WTC11 (cell line): Measurements from ENCODE around the gene SCN8A. TPM values are rescaled to one million over a fixed set of nuclear protein-coding genes. Genes with fewer than 3 reads are reported as not detected.

ENCODE experiments used
- ATAC-seq: fragments of 200-7000 bp; cut with Tn5 transposase; 2 replicates; pipeline ENCODE4 v1.10.0; 2021; ENCODE audit warnings: mild to moderate bottlenecking, moderate library complexity
- CTCF ChIA-PET: fragments of 300-600 bp; sonication (Branson Sonifier 250); formaldehyde crosslinking; loops from one replicate; lab custom pipeline; 2021; ENCODE audit warnings: antibody characterized with exemption; lab: Charles Lee
- POLR2A ChIA-PET: fragments of 350-600 bp; sonication (Branson Sonifier 250); formaldehyde crosslinking; loops from one replicate; lab custom pipeline; 2021; ENCODE audit warnings: antibody characterized with exemption; lab: Charles Lee
- DNase-seq: peaks from one replicate; pipeline ENCODE4 v3.0.0; 2021; ENCODE audit warnings: low spot score
- H3K27ac Mint-ChIP-seq: 2 replicates; pipeline ENCODE4 v1.8.0; 2021; ENCODE audit warnings: mixed read lengths
- H3K27me3 Mint-ChIP-seq: 2 replicates; pipeline ENCODE4 v1.8.0; 2021; ENCODE audit warnings: low read depth, mild to moderate bottlenecking, moderate library complexity, mixed read lengths
- H3K36me3 Mint-ChIP-seq: 2 replicates; pipeline ENCODE4 v1.8.0; 2021; ENCODE audit warnings: mixed read lengths
- H3K4me1 Mint-ChIP-seq: 2 replicates; pipeline ENCODE4 v1.8.0; 2022; ENCODE audit warnings: mixed read lengths
- H3K4me3 Mint-ChIP-seq: 2 replicates; pipeline ENCODE4 v1.8.0; 2021; ENCODE audit warnings: mild to moderate bottlenecking, moderate library complexity, mixed read lengths
- H3K9me3 Mint-ChIP-seq: 2 replicates; pipeline ENCODE4 v1.8.0; 2021; ENCODE audit warnings: mixed read lengths
- AFF4 ChIP-seq: sonication (generic); formaldehyde crosslinking; IDR thresholded peaks from 2 replicates; pipeline ENCODE4 v1.8.1; 2023; ENCODE audit warnings: mild to moderate bottlenecking, missing genetic modification reagents, borderline replicate concordance
- CBFB ChIP-seq: sonication (generic); formaldehyde crosslinking; IDR thresholded peaks from 2 replicates; pipeline ENCODE4 v1.8.1; 2022; ENCODE audit warnings: mild to moderate bottlenecking, low read depth, missing genetic modification reagents
- FOXP4 ChIP-seq: sonication (generic); formaldehyde crosslinking; IDR thresholded peaks from 2 replicates; pipeline ENCODE4 v1.8.0; 2022; ENCODE audit warnings: mild to moderate bottlenecking, missing genetic modification reagents
- JAZF1 ChIP-seq: fragments of 250-450 bp; sonication (Bioruptor Pico); IDR thresholded peaks from 2 replicates; pipeline ENCODE4 v1.9.0; 2021; ENCODE audit warnings: moderate library complexity, mild to moderate bottlenecking, inconsistent platforms
- JUN ChIP-seq: sonication (generic); formaldehyde crosslinking; IDR thresholded peaks from 2 replicates; pipeline ENCODE4 v1.8.0; 2023; ENCODE audit warnings: mild to moderate bottlenecking, missing genetic modification reagents
- MLX ChIP-seq: sonication (generic); formaldehyde crosslinking; IDR thresholded peaks from 2 replicates; pipeline ENCODE4 v1.8.1; 2023; ENCODE audit warnings: mild to moderate bottlenecking, missing genetic modification reagents, moderate library complexity
- NFATC4 ChIP-seq: fragments of 250-450 bp; sonication (Bioruptor Pico); IDR thresholded peaks from 2 replicates; pipeline ENCODE4 v1.9.0; 2021; ENCODE audit warnings: mild to moderate bottlenecking
- NR3C1 ChIP-seq: sonication (generic); formaldehyde crosslinking; conservative IDR thresholded peaks from 2 replicates; pipeline ENCODE4 v1.8.1; 2023; ENCODE audit warnings: low read depth, mild to moderate bottlenecking, missing genetic modification reagents
- PRDM15 ChIP-seq: sonication (generic); formaldehyde crosslinking; IDR thresholded peaks from 2 replicates; pipeline ENCODE4 v1.8.0; 2022; ENCODE audit warnings: missing genetic modification reagents
- PRRX2 ChIP-seq: fragments of 250-450 bp; sonication (Bioruptor Pico); IDR thresholded peaks from 2 replicates; pipeline ENCODE4 v1.8.0; 2021; ENCODE audit warnings: mild to moderate bottlenecking
- RORB ChIP-seq: fragments of 250-450 bp; sonication (Bioruptor Pico); IDR thresholded peaks from 2 replicates; pipeline ENCODE4 v1.9.0; 2021; ENCODE audit warnings: mild to moderate bottlenecking
- TP53 ChIP-seq: sonication (generic); formaldehyde crosslinking; IDR thresholded peaks from 2 replicates; pipeline ENCODE4 v1.8.1; 2023; ENCODE audit warnings: mild to moderate bottlenecking, missing genetic modification reagents
- USF1 ChIP-seq: sonication (generic); formaldehyde crosslinking; IDR thresholded peaks from 2 replicates; pipeline ENCODE4 v1.8.0; 2022; ENCODE audit warnings: mild to moderate bottlenecking, missing genetic modification reagents
- ZBTB21 ChIP-seq: sonication (generic); formaldehyde crosslinking; IDR thresholded peaks from 2 replicates; pipeline ENCODE4 v1.8.1; 2023; ENCODE audit warnings: mild to moderate bottlenecking, missing genetic modification reagents, borderline replicate concordance
- ZNF396 ChIP-seq: fragments of 250-450 bp; sonication (Bioruptor Pico); IDR thresholded peaks from 2 replicates; pipeline ENCODE4 v1.8.0; 2021; ENCODE audit warnings: mild to moderate bottlenecking, moderate library complexity, borderline replicate concordance
- total RNA-seq: library from RNA; stranded (reverse); gene quantifications from 3 replicates; pipeline ENCODE4 v1.2.3, GENCODE V29; 2021

SCN8A gene
- total RNA-seq, 1 experiment from 2014 or later, result 14.4 TPM

GRCh38 chr12:51850081-51850964 is 259.3 kb downstream of the SCN8A start:
- H3K4me1 Mint-ChIP-seq, result peaks cover 39% of the 10 kb centered on the region
- no peak overlapping the region for H3K27ac Mint-ChIP-seq
- POLR2A ChIA-PET, result interaction anchor here (1.4 kb wide), 1 partner anchor 13 kb away, joined by 4 read pairs; no protein-coding TSS in a partner anchor
- no peaks in the 10 kb centered on the region for H3K36me3 Mint-ChIP-seq
- no peak for ATAC-seq
- peaks cover 63% of the 10 kb centered on the region for H3K27me3 Mint-ChIP-seq
- DNase-seq, result no peak
- H3K9me3 Mint-ChIP-seq, result no peaks in the 10 kb centered on the region
- TF ChIP-seq TP53 (no peak), JAZF1 (CRISPR knock-in tag) (no peak), NR3C1 (CRISPR knock-in tag) (no peak), PRDM15 (CRISPR knock-in tag) (no peak)
- CTCF ChIA-PET, result interaction anchor here (0.7 to 2.5 kb wide), 7 partner anchors 14 to 30 kb away, joined by 3 to 25 read pairs (median 7); no protein-coding TSS in a partner anchor
- H3K4me3 Mint-ChIP-seq, result peak overlapping the region; percentile 60; the same call in 1 of the 2 replicates

GRCh38 chr12:51850965-51851299 is 259.9 kb downstream of the SCN8A start:
- Mint-ChIP-seq H3K4me3 (no peak overlapping the region), H3K36me3 (no peaks in the 10 kb centered on the region), H3K4me1 (peaks cover 38% of the 10 kb centered on the region), H3K27ac (no peak overlapping the region), H3K27me3 (peaks cover 63% of the 10 kb centered on the region), H3K9me3 (no peaks in the 10 kb centered on the region)
- ChIA-PET CTCF (interaction anchor here (0.7 to 1.1 kb wide), 4 partner anchors 13 to 24 kb away, joined by 3 to 6 read pairs (median 4); no protein-coding TSS in a partner anchor), POLR2A (no interaction called here)
- no peak for TF ChIP-seq JUN (CRISPR knock-in tag)
- TF ChIP-seq USF1, result no peak
- no peak for TF ChIP-seq NR3C1 (CRISPR knock-in tag)
- TF ChIP-seq NFATC4 (CRISPR knock-in tag), result no peak
- no peak for TF ChIP-seq FOXP4 (CRISPR knock-in tag)
- TF ChIP-seq MLX, result no peak
- TF ChIP-seq PRRX2 (CRISPR knock-in tag), result no peak
- no peak for TF ChIP-seq ZNF396 (CRISPR knock-in tag)
- no peak for DNase-seq
- ATAC-seq, result no peak

- DNase-seq (no peak), ATAC-seq (no peak)
- ChIA-PET CTCF (interaction anchor here (0.5 to 1.5 kb wide), 8 partner anchors 11 to 34 kb away, joined by 3 to 8 read pairs (median 4); no protein-coding TSS in a partner anchor), POLR2A (no interaction called here)
- H3K36me3 Mint-ChIP-seq, result no peaks in the 10 kb centered on the region
- H3K27ac Mint-ChIP-seq, result no peak overlapping the region
- peaks cover 58% of the 10 kb centered on the region for H3K27me3 Mint-ChIP-seq
- H3K4me1 Mint-ChIP-seq, result peaks cover 38% of the 10 kb centered on the region
- H3K9me3 Mint-ChIP-seq, result no peaks in the 10 kb centered on the region
- H3K4me3 Mint-ChIP-seq, result no peak overlapping the region
- TF ChIP-seq CBFB, result no peak
- no peak for TF ChIP-seq RORB (CRISPR knock-in tag)
- no peak for TF ChIP-seq ZBTB21 (CRISPR knock-in tag)
- no peak for TF ChIP-seq AFF4 (CRISPR knock-in tag)
Observed at GRCh38 chr12:51851413-51852124, 260.5 kb downstream of the SCN8A start.
